HG03575 (cell line): ENCODE results near the gene TSPAN11.

ENCODE experiments used
- ATAC-seq: cut with Tn5 transposase; IDR thresholded peaks from one replicate; pipeline ENCODE4 v1.9.1; 2021; ENCODE audit not compliant: unreplicated experiment, insufficient number of reproducible peaks, low FRiP score; ENCODE audit errors: extremely low read depth

TSPAN11 gene

DNA sequence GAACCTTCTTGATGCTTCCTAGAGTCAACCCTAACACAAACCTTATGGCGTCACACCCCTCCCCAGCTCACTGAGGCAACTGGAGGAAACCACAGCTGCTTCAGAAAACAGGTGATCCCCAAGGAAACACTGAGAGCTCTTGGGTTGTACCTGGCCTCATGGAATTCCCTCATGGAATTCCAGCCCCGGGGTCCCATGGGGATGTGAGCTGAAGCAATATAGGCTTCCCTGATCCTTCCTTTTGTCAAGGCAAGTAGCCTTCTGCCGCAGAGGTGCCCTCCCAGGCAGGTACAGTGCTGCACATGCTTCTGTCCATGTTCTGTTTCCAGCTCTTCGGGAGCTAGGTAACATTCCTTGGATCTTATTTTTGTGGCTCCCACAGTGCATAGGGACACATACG lies 47.3 kb downstream of the TSPAN11 start:
- no peak for ATAC-seq

DNA sequence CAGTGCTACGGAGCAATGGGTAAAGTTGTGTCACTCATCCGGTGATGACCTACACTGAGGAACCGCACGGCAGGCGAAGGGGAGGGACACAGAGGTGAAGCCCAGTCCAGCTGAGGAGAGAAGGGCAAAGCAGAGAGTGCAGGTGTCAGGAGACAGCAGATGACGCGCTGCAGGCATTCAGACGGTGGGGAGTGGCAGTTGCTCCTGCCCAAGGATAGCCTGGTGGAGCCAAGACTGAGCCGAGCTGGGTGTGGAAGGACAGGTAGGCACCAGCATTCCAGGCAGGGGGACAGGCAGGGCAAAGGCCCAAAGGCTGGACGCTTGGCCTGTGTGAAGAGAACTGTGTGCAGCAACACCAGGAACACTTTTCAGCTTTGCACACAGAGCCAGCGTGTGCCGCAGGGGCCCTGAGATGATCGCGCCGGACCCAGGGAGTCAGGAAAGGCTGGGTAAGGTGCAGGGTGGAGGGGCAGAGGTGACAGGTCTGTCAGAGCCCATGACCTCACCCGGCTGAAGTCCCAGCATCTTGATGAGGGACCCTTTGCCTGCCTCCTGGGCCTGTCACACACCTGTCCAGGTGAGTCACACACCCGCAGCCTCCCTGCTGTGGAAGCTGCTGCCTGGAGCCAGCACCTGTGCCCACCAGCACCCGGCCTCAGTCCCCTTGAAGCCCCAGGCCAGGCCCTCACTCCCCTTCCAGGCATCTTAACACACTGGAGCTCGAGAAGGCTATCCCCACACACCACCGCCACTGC lies 48.4 kb downstream of the TSPAN11 start:
- ATAC-seq, result no peak

DNA sequence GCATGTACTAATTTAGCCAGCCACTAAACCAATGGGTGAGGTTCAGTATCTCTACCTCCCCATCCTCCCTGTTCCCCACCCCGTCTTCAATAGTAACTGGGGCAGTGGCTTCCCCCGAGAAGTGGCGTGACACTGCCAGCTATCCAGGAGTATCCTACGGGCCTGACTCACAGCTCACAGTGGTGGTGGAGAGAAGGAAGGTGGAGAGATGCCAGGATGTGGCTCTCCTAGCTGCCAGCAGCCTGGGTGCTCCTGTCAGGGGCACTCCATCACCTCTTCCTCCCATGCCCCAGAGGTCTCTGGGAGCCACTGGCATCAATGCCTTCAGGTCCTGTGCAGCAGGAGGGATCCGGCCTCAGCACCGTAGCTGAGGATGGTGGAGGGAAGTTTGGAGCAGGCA lies 49.0 kb downstream of the TSPAN11 start:
- ATAC-seq, result no peak

DNA sequence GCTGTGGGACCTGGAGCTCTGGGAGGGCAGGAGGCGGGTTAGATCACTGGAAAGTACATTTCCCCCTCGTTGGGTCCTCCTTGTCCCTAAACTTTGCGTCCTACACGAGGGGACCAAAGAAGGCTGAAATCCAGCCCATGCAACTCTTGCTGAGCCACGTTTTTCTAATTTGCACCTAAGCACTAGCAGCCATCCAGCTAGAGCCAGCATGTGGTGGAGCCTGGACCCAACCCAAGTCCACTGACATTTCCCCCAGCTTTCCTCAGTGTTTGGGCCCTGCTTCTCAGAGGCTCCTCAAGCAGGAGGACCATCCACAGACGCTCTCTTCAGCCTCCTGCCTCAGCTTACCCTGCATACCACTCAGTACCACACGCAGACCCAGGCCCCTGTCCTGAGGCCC lies 49.7 kb downstream of the TSPAN11 start:
- ATAC-seq, result no peak

DNA sequence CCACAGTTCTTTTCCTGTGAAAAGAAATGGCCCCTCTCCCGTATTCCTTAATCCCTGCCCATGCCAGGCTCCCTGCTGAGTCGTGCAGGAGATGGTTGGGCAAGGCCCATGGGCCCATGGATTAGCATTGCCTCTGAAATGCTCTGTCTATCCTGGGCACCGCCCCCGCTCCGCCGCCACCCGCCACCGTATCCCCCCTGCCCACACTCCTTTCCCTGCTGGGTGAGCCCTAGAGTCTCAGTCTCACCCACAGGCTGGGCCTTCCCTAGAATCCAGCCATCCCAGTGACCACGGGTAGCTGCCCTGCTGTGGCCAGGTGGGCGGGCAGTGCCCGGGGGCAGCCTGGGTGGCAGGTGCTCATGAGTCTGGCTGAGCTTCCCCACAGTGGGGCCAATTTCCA lies 50.6 kb downstream of the TSPAN11 start:
- ATAC-seq, result no peak

DNA sequence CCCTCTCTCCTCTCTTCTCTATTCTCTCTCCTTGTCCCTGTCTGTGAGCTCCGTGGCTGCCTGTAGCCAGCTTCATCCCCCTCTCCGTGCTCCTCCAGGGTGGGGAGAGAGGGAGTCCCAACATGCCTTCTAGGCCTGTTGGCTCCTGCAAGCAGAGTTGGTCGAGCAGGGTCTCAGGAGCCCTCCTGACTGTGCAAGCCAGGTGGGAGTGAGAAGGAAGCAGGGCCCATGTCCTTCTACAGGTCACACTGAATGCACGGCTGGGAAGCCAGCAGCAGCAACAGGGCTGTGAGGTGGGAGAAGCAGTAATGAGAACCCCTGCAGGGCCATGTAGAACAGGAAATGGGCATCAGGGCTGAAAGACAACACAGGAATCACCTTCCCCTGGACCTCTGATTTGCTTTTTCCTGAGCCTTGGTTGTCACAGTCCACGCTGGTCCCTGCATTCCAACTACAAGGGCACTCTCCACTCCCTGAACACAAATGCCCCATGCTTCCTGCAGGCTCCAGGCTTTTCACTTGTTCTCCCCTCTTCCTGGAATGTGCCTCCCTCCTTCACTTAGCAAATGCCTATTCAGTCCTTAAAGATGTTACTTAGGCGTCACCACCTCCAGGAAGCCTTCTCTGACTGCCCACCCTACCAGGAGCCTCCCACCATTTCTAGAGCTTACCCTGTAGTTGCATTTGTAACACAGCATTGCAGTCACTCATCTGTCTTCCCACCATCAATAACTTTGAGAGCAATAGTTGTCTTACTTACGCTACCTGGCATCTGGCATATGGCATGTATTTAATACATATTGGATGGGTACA lies 51.2 kb downstream of the TSPAN11 start:
- ATAC-seq, result no peak

DNA sequence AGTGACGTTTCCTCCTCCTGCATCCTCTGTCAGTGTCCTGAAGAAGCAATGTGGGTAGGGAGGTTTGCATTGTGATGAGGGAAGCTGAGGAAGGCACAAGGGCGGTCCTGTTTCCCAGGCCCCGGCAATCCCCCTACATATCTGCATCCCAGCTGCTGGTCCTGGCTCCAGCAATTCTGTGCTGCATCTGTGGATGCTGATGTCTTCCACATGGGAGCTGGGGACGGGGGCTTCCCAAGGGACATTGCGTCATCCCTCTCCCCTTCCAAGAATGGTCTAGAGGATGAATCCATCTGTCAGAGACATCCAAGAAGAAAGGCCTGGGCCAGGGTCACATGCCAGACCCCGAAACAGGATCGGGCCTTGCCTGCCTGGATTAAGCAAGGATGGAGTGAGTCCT lies 52.1 kb downstream of the TSPAN11 start:
- no peak for ATAC-seq

DNA sequence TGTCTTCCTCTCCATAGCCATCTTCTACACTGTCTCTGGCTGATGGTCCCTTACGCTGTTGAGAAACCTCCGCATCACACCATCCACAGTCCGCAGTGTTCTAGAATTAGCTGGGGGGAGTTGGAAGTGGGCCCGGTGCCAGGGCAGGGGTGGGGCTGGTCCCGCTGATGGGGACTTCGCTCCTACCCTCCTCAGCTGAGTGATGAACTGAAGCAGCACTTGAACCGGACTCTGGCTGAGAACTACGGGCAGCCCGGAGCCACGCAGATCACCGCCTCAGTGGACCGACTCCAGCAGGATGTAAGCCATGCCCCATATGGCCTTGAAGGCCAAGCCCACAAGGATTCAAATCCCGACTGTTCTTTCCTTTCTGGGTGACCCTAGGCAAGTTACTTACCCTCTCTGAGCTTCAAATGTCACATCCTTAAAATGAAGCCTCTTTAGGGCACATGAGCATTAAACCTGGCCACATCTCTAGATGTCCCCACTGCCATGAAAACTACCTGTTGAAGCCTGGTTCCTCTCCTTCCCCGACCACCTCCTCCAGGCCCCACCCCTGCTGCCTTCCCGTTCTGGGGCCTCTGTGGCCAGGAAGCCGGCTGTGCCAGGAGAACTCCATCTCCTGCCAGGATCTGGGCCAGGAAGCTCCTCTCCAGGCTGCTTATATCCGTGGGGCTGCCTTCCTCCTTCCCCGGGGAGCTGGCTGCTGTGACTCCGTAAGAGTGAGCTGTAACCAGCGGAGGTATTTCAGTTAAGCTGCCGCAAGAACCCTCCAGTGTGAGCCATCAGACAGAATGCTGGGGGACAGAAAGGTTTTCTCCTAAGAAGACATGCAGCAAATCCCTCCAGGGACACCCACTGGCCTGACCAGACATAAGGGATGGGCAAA lies 53.1 kb downstream of the TSPAN11 start:
- no peak for ATAC-seq

DNA sequence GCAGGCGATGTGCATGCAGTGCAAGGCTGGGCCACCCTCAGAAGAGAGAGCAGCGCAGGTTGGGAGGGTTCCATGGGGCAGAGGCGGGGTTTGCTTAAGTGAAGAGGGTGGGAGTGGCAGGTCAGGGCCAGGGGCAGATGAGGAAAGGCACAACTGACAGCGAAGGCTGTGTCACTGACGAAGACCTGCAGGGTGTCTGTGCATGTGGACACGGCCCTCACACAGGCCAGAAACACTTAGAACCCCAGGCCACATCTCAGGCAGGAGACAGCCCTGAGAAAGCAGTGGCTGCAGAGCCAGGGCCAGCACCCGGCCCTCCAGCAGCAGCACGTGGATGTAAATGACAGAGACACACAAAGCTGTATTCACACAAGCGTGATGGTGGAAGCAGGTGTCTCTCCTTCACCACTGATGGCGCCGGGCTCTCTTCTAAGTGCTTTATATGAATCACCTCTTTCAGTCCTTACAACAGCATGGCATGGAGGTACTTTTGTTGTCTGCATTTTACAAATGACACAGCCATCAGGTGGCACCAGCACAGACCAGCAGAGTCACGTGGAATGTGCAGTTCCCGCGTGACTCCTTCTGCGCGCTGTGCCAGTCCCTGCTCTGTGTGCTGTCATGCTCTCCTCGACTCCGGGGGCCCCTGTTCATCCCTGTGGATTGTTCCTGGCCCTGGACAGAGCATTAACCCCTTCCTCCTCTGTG lies 54.6 kb downstream of the TSPAN11 start:
- ATAC-seq, result no peak

DNA sequence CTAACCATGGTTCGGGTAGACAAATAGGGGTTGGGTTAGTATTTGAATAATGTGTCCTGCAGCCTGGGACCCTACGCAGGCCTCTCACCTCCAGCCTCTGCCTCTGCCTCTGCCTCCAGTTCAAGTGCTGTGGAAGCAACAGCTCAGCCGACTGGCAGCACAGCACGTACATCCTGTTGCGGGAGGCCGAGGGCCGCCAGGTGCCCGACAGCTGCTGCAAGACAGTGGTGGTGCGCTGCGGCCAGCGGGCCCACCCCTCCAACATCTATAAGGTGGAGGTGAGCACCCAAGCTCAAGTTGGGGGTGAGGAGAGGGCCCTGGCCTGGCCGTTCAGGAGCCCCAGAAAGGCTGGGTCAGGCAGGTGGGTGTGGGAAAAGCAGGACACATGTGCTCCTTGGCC lies 55.9 kb downstream of the TSPAN11 start:
- no peak for ATAC-seq

DNA sequence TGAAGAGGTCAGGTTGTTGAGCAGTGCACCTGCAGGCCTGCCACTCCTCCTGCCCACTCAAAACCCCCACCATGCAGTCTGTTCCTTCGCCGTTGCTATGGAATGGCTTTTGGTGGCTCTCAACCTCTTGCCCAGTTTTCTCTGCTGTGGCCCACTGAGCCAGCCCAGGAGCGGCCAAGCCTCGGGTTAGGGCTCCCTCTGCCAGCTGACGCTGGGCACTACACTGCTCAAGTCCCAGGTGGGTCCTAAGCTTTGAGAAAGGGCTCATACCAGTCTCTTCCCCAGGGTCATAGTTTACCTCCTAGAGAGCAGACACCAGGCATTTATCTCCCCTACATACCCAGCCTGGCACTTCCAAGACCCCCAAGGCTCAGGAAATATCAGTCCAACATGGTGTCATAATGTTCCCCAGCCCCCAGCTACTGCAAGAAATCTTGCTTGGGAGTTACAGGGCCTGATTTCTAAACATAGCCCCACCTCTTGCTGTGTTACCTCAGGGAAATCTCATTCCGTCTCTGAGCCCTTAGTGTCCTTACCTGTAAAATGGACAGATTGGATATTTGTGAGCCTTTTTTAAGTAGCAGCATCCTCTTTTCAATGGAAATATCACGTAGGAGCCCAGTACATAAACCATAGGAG lies 59.4 kb downstream of the TSPAN11 start:
- no peak for ATAC-seq

DNA sequence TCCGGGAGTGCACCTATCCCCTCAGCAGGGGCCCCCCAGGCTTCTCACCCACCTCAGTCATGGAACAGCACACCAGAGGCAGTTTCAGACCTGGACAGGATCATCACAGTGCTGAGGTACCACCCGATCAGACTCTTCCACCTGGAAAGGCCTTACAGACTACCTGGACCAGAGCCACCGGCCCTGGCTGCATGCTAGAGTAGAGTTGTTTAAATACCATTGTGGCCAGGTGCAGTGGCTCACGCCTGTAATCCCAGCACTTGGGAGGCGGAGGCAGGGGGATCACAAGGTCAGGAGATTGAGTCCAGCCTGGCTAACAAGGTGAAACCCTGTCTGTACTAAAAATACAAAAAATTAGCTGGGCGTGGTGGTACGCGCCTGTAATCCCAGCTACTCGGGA lies 61.5 kb downstream of the TSPAN11 start:
- no peak for ATAC-seq

DNA sequence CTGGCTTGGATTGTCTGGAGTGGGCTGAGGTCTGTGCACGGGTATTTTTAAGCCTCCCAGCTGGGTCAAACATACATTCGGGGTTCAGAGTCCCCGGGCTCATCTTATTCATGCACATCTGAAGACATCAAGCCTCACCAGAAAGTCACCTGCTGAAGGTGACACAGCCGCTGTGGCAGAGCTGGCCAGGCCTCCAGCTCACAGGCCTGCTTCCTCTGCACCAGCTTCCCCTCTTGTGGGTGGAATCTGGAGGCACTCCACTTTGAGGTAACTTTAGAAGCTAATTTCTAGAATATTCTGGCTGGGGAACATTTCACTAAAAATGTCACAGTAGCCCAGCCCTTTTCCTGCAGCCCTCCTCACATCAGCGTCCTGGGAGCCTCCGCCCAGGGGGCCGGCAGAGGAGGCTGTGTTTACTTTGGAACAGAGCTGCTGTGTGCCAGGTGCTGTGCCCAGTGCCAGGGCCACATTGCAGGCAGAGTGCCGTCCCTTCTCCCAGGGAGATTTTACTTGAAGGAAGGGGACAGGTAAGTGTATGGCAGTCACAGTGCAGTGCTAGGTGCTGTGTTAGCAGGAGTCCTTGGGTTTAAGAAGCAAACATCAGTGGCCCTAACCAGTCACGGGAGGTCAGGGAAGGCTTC lies 62.2 kb downstream of the TSPAN11 start:
- no peak for ATAC-seq

DNA sequence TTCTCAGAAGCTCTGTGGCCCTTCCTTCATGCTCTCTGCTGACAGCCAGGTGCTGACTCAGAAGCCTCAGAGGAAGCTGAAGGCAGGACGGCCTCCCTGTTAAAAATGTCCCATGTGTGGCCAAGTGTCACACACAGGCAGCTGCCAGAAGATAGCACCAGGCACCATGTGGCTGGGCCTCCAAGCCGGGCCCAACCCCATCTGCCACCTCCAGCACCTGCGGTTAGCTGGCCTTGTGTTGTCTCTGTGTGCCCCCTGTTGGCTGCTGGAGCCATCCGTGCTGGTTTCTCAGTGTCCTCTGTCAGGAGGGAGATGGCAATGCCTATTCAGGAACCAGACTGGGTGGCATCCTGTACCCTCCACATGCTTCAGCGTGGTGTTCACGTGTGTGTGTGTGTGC lies 63.2 kb downstream of the TSPAN11 start:
- no peak for ATAC-seq

DNA sequence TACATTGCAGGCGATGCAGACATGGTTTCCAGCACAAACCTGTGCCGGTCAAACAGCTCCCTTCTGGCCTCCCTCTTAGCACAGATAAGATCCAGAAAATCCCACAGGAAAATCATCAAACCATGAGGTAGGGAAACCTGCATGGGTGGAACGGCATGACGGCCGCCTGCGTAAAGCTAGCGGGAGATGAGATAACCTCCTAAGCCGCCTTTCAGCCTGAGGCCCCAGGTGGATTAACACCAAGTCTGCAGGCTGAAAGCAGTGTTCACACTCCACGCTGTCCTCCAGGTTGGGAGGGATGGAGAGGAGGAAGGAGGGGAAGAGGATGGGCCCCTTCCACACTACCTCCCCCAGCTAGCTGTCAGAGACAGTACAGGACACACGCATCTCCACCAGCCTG lies 63.8 kb downstream of the TSPAN11 start:
- ATAC-seq, result no peak

DNA sequence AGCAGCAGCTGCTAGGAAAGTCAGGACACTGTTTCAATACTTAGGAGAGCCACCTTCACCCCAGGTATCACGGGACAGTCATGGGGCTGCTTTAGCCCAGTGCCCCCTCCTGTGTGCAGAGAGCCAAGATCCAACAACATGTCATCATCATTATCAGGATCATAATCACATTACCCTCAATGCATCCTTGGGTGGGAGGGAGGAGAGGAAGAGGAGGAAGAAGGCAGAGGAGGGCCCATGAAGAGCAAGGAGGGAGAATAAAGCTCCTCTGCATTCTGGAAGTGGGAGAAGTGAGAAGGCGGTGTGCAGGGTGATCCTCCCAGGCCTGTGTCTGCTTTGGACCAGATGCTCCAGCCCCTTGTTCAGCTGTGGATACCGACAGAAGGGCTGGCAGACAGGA lies 64.2 kb downstream of the TSPAN11 start:
- ATAC-seq, result no peak

DNA sequence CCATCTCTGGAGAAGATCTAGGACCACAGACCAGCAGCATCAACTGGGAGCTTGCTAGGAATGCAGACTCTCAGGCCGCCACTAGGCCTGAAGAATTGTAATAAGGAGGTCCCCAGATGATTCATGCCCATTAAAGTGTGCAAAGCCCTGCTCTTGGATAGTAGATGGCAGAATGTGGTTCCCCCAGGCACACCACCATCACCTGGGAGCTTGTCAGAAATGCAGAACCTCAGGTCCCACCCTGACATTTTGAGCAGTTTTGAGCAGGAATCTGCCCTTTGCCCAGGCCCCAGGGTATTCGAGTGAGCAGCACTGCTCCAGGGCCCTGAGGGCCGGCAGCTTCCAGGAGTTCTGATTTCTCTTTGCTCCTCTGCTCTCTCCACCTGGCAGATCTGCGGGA lies 64.9 kb downstream of the TSPAN11 start:
- no peak for ATAC-seq

DNA sequence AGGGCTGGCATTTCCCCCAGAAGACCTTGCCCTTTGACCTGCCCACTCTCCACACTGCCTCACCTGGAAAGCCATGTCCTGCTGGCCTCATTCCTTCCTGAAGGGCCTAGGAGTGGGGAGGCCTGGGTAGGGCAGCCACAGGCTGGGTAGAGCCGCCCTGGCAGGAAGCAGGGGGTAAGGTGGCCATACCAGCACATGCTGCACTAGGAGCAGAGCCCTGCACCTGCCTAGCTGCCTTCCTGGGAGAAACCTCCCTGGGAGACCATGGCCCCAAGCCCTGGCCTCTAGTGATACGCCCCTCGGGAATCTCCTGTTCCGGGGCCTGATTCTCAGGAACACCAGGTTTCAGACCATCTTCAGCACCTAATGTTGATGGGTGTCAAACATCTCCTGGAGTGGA lies 65.8 kb downstream of the TSPAN11 start:
- ATAC-seq, result no peak
